ENCODE measurements around the gene RSU1.

- TF ChIP-seq CTCF (IDR thresholded peaks at IDR 0.05), result no peak
- no peak for TF ChIP-seq POLR2A (IDR thresholded peaks at IDR 0.05)
These were observed 272.6 kb downstream of the RSU1 start for GRCh38 chr10:16544591-16544990.

All from uterus (tissue), 2 donors.